ENCODE measurements around the gene PADI3. TPM values are rescaled to one million over a fixed set of nuclear protein-coding genes. Genes with fewer than 3 reads are reported as not detected.

The PADI3 gene
- polyA plus RNA-seq, 3 donors = 0.01 TPM; not detected in 2

- 1% methylated on average over 6 of the region's 13 CpGs for WGBS (ENCODE audit: insufficient coverage)
- peak in 2 of 3 donors; percentile 13 to 28 for DNase-seq
- Histone ChIP-seq H3K36me3 (replicated peaks in 1 of 2; ENCODE audit: control insufficient read depth in 1 of 2, insufficient read depth in 2 of 2, low read length in 2 of 2) (no peaks in the 10 kb centered on the region), H3K9ac (ENCODE audit: insufficient read depth, low read length, poor library complexity, severe bottlenecking) (peak overlapping the region; percentile 28), H3K4me3 (replicated peaks in 1 of 3; ENCODE audit: low read depth in 2 of 3, low read length in 3 of 3) (peak overlapping the region in 1 of 3 experiments; percentile 19), H3K9me3 (replicated peaks in 1 of 2; ENCODE audit: control insufficient read depth in 1 of 2, insufficient read depth in 1 of 2, low read length in 2 of 2) (no peaks in the 10 kb centered on the region), H3K27me3 (ENCODE audit: control insufficient read depth in 2 of 2, insufficient read depth in 2 of 2, low read length in 2 of 2) (no peaks in the 10 kb centered on the region), H3K4me1 (ENCODE audit: control insufficient read depth in 1 of 2, insufficient read depth in 2 of 2, low read length in 2 of 2) (peaks cover 30 to 33% of the 10 kb centered on the region in 2 donors), H2AFZ (ENCODE audit: insufficient read depth, low read depth, low read length, poor library complexity, severe bottlenecking) (peak overlapping the region; percentile 48), H4K20me1 (ENCODE audit: insufficient read depth, low read length) (no peaks in the 10 kb centered on the region), H3K79me2 (ENCODE audit: insufficient read depth, low read length) (no peaks in the 10 kb centered on the region), H3K4me2 (replicated peaks; ENCODE audit: extremely low read depth, low read length, poor library complexity, severe bottlenecking) (peak overlapping the region; percentile 50), H3K27ac (ENCODE audit: low read depth in 1 of 2, low read length in 2 of 2) (no peak overlapping the region)
- Mint-ChIP-seq H3K36me3 (peaks cover 0 to 1% of the 10 kb centered on the region in 2 donors), H3K27ac (peak overlapping the region in 4 of 7 donors; percentile 28 to 64 (median 54)), H3K27me3 (ENCODE audit: low read depth in 3 of 3) (peaks cover 12 to 20% (median 17%) of the 10 kb centered on the region in 3 donors), H3K4me3 (peak overlapping the region; percentile 28 to 86), H3K9me3 (peaks cover 0 to 3% (median 0%) of the 10 kb centered on the region in 7 donors), H3K4me1 (peaks cover 35% of the 10 kb centered on the region)
- TF ChIP-seq CTCF (IDR thresholded peaks at IDR 0.05) = no peak
- intact Hi-C loops (cut with micrococcal nuclease) = no loop called here
Observed at GRCh38 chr1:17212487-17213121, 36.3 kb upstream of the PADI3 start.

- intact Hi-C loops (cut with micrococcal nuclease) = no loop called here
- H3K79me2 ChIP-seq (ENCODE audit: insufficient read depth, low read length) = no peaks in the 10 kb centered on the region
- H3K4me1 ChIP-seq (ENCODE audit: control insufficient read depth in 1 of 2, insufficient read depth in 2 of 2, low read length in 2 of 2) = peaks cover 24 to 27% of the 10 kb centered on the region in 2 donors
- Mint-ChIP-seq H3K27ac (peak overlapping the region in 1 of 7 donors; percentile 53), H3K9me3 (peaks cover 0 to 3% (median 0%) of the 10 kb centered on the region in 7 donors), H3K27me3 (ENCODE audit: low read depth in 3 of 3) (peaks cover 12 to 18% (median 17%) of the 10 kb centered on the region in 3 donors), H3K4me3 (peak overlapping the region in 1 of 2 donors; percentile 86), H3K36me3 (peaks cover 0 to 1% of the 10 kb centered on the region in 2 donors), H3K4me1 (peaks cover 28% of the 10 kb centered on the region)
- TF ChIP-seq CTCF (IDR thresholded peaks at IDR 0.05) = no peak
- H3K4me3 ChIP-seq (replicated peaks in 1 of 3; ENCODE audit: low read depth in 2 of 3, low read length in 3 of 3) = no peak overlapping the region
- H3K9ac ChIP-seq (ENCODE audit: insufficient read depth, low read length, poor library complexity, severe bottlenecking) = no peak overlapping the region
- WGBS (ENCODE audit: insufficient coverage) = 38% methylated on average over 6 of the region's 13 CpGs
- H3K27ac ChIP-seq (ENCODE audit: low read depth in 1 of 2, low read length in 2 of 2) = no peak overlapping the region
- H2AFZ ChIP-seq (ENCODE audit: insufficient read depth, low read depth, low read length, poor library complexity, severe bottlenecking) = no peak overlapping the region
- no peaks in the 10 kb centered on the region for H3K9me3 ChIP-seq (replicated peaks in 1 of 2; ENCODE audit: control insufficient read depth in 1 of 2, insufficient read depth in 1 of 2, low read length in 2 of 2)
- H3K27me3 ChIP-seq (ENCODE audit: control insufficient read depth in 2 of 2, insufficient read depth in 2 of 2, low read length in 2 of 2) = no peaks in the 10 kb centered on the region
- no peaks in the 10 kb centered on the region for H4K20me1 ChIP-seq (ENCODE audit: insufficient read depth, low read length)
- no peak for DNase-seq
- H3K36me3 ChIP-seq (replicated peaks in 1 of 2; ENCODE audit: control insufficient read depth in 1 of 2, insufficient read depth in 2 of 2, low read length in 2 of 2) = no peaks in the 10 kb centered on the region
- peak overlapping the region; percentile 50 for H3K4me2 ChIP-seq (replicated peaks; ENCODE audit: extremely low read depth, low read length, poor library complexity, severe bottlenecking)
Observed at GRCh38 chr1:17213148-17213781, 35.6 kb upstream of the PADI3 start.

All from CD14-positive monocyte (primary cell).